ENCODE measurements around the gene ZC3H18.

The ZC3H18 gene

GRCh38 chr16:88636488-88637265, 66.5 kb downstream of the ZC3H18 start:
- Histone ChIP-seq H3K36me3 (ENCODE audit: insufficient read depth) (no peaks in the 10 kb centered on the region), H3K79me2 (ENCODE audit: insufficient read depth, low read depth) (no peaks in the 10 kb centered on the region), H3K4me2 (no peak overlapping the region), H4K20me1 (ENCODE audit: insufficient read depth) (no peaks in the 10 kb centered on the region), H3K4me1 (ENCODE audit: low read depth, poor library complexity, severe bottlenecking) (peaks cover 35% of the 10 kb centered on the region), H3K4me3 (IDR thresholded peaks at IDR 0.05; ENCODE audit: insufficient read depth, low read depth, low read length) (no peak overlapping the region), H3K27me3 (ENCODE audit: insufficient read depth, low read depth) (peaks cover 58% of the 10 kb centered on the region), H3K9ac (no peak overlapping the region), H2AFZ (ENCODE audit: low read depth) (no peak overlapping the region), H3K27ac (no peak overlapping the region)
- TF ChIP-seq CTCF (conservative IDR thresholded peaks at IDR 0.05; ENCODE audit: low read depth, low read length), result no peak

GRCh38 chr16:88638323-88639230, 68.4 kb downstream of the ZC3H18 start, which contains the start of gene IL17C:
TSS of gene IL17C (plus strand) at chr16:88638572. CDS start at chr16:88638642, 70 bp downstream.
- Histone ChIP-seq H4K20me1 (ENCODE audit: insufficient read depth) (no peaks in the 10 kb centered on the region), H2AFZ (ENCODE audit: low read depth) (no peak within 1 kb of the TSS), H3K9ac (no peak within 1 kb of the TSS), H3K4me2 (no peak within 1 kb of the TSS), H3K27me3 (ENCODE audit: insufficient read depth, low read depth) (peaks cover 58% of the 10 kb centered on the region), H3K79me2 (ENCODE audit: insufficient read depth, low read depth) (no peaks in the 10 kb centered on the region), H3K36me3 (ENCODE audit: insufficient read depth) (no peaks in the 10 kb centered on the region), H3K27ac (no peak within 1 kb of the TSS), H3K4me3 (IDR thresholded peaks at IDR 0.05; ENCODE audit: insufficient read depth, low read depth, low read length) (no peak within 1 kb of the TSS), H3K4me1 (ENCODE audit: low read depth, poor library complexity, severe bottlenecking) (peaks cover 29% of the 10 kb centered on the region)
- no peak for TF ChIP-seq CTCF (conservative IDR thresholded peaks at IDR 0.05; ENCODE audit: low read depth, low read length)

GRCh38 chr16:88639231-88640038, 69.2 kb downstream of the ZC3H18 start:
- Histone ChIP-seq H3K79me2 (ENCODE audit: insufficient read depth, low read depth) (no peaks in the 10 kb centered on the region), H3K4me1 (ENCODE audit: low read depth, poor library complexity, severe bottlenecking) (peaks cover 23% of the 10 kb centered on the region), H2AFZ (ENCODE audit: low read depth) (no peak overlapping the region), H3K27ac (no peak overlapping the region), H3K27me3 (ENCODE audit: insufficient read depth, low read depth) (peaks cover 58% of the 10 kb centered on the region), H4K20me1 (ENCODE audit: insufficient read depth) (no peaks in the 10 kb centered on the region), H3K4me3 (IDR thresholded peaks at IDR 0.05; ENCODE audit: insufficient read depth, low read depth, low read length) (no peak overlapping the region), H3K36me3 (ENCODE audit: insufficient read depth) (no peaks in the 10 kb centered on the region), H3K9ac (no peak overlapping the region), H3K4me2 (no peak overlapping the region)
- TF ChIP-seq CTCF (conservative IDR thresholded peaks at IDR 0.05; ENCODE audit: low read depth, low read length), result no peak

GRCh38 chr16:88640039-88640495, 69.9 kb downstream of the ZC3H18 start:
- H4K20me1 ChIP-seq (ENCODE audit: insufficient read depth), result no peaks in the 10 kb centered on the region

More at GRCh38 chr16:88640039-88640495, 69.9 kb downstream of the ZC3H18 start:
- Histone ChIP-seq H3K4me3 (IDR thresholded peaks at IDR 0.05; ENCODE audit: insufficient read depth, low read depth, low read length) (no peak overlapping the region), H3K4me2 (no peak overlapping the region), H3K27ac (no peak overlapping the region), H3K9ac (no peak overlapping the region), H3K36me3 (ENCODE audit: insufficient read depth) (no peaks in the 10 kb centered on the region), H3K4me1 (ENCODE audit: low read depth, poor library complexity, severe bottlenecking) (peaks cover 16% of the 10 kb centered on the region), H3K27me3 (ENCODE audit: insufficient read depth, low read depth) (peaks cover 55% of the 10 kb centered on the region), H3K79me2 (ENCODE audit: insufficient read depth, low read depth) (no peaks in the 10 kb centered on the region), H2AFZ (ENCODE audit: low read depth) (no peak overlapping the region)
- no peak for TF ChIP-seq CTCF (conservative IDR thresholded peaks at IDR 0.05; ENCODE audit: low read depth, low read length)

Data from KMS-11 (cell line).